Stimulated activated CD8-positive, alpha-beta memory T cell treated with anti-CD3 and anti-CD28 coated beads, Interleukin-4, amount 100 ng/mL, for 24 hours (primary cell): ENCODE measurements around the gene CSAG3.
"Not testable (repeated sequence)": the region's sequence is repeated elsewhere in the genome, so short reads cannot be mapped to it uniquely, and the experiment has no call there.

Experiments used
- DNase-seq: peaks from one replicate; pipeline ENCODE4 v3.0.0-alpha.2; 2020; ENCODE audit warnings: low read depth

CSAG3 gene

GRCh38 chrX:152758918-152759317, at the start of gene CSAG3:
Gene CSAG3, plus strand, starts transcription at chrX:152759218.
- not testable (repeated sequence) for DNase-seq

- not testable (repeated sequence) for DNase-seq
Observed at GRCh38 chrX:152713195-152713594, 45.8 kb upstream of the CSAG3 start.

GRCh38 chrX:152713815-152714787, 44.9 kb upstream of the CSAG3 start, which contains the start of gene MAGEA2B:
Gene MAGEA2B, plus strand, starts transcription at chrX:152714628. Its CDS starts 2,479 bp downstream, at chrX:152717107.
- DNase-seq: not testable (repeated sequence)

GRCh38 chrX:152725409-152725808, 33.6 kb upstream of the CSAG3 start:
- DNase-seq: no peak

- no peak for DNase-seq
Observed at GRCh38 chrX:152733261-152733975, 25.6 kb upstream of the CSAG3 start, which contains the start of the genes CSAG1 and MAGEA12. Gene CSAG1, minus strand, starts transcription at chrX:152733721. Its CDS starts 1,261 bp downstream, at chrX:152732460. Gene MAGEA12, plus strand, starts transcription at chrX:152733757. Its CDS starts 2,405 bp downstream, at chrX:152736162.

GRCh38 chrX:152734143-152734858, 24.7 kb upstream of the CSAG3 start:
- DNase-seq: not testable (repeated sequence)

GRCh38 chrX:152735101-152735500, 23.9 kb upstream of the CSAG3 start:
- DNase-seq: no peak

- no peak for DNase-seq
Observed at GRCh38 chrX:152735860-152736511, 23.0 kb upstream of the CSAG3 start.

- DNase-seq: not testable (repeated sequence)
Observed at GRCh38 chrX:152736528-152736927, 22.5 kb upstream of the CSAG3 start.

- no peak for DNase-seq
Observed at GRCh38 chrX:152738560-152738959, 20.5 kb upstream of the CSAG3 start.

- DNase-seq: not testable (repeated sequence)
Observed at GRCh38 chrX:152753686-152754650, 5.0 kb upstream of the CSAG3 start, which contains the start of gene MAGEA2. Gene MAGEA2, minus strand, starts transcription at chrX:152753842. Its CDS starts 2,479 bp downstream, at chrX:152751363.

- not testable (repeated sequence) for DNase-seq
Observed at GRCh38 chrX:152754871-152755270, 4.1 kb upstream of the CSAG3 start.

- DNase-seq: not testable (repeated sequence)
Observed at GRCh38 chrX:152759544-152759943, 526 bp downstream of the CSAG3 start.

GRCh38 chrX:152761582-152761981, 2.6 kb downstream of the CSAG3 start:
- DNase-seq: not testable (repeated sequence)

GRCh38 chrX:152766562-152766961, 7.5 kb downstream of the CSAG3 start:
- DNase-seq: not testable (repeated sequence)

- DNase-seq: not testable (repeated sequence)
Observed at GRCh38 chrX:152769549-152770289, 10.7 kb downstream of the CSAG3 start, which contains the start of gene MAGEA6. Gene MAGEA6, minus strand, starts transcription at chrX:152769689. Its CDS starts 2,039 bp downstream, at chrX:152767650.

GRCh38 chrX:152787062-152787461, 28.0 kb downstream of the CSAG3 start:
- not testable (repeated sequence) for DNase-seq

GRCh38 chrX:152798945-152799344, 39.9 kb downstream of the CSAG3 start:
- no peak for DNase-seq

GRCh38 chrX:152806035-152806434, 47.0 kb downstream of the CSAG3 start:
- DNase-seq: no peak
